HG02610 (cell line): Measurements from ENCODE around the gene GGT6.

Experiments used
- ATAC-seq: cut with Tn5 transposase; IDR thresholded peaks from one replicate; pipeline ENCODE4 v1.9.1; 2021; ENCODE audit warnings: mild to moderate bottlenecking, moderate library complexity; ENCODE audit not compliant: unreplicated experiment

Gene GGT6

DNA sequence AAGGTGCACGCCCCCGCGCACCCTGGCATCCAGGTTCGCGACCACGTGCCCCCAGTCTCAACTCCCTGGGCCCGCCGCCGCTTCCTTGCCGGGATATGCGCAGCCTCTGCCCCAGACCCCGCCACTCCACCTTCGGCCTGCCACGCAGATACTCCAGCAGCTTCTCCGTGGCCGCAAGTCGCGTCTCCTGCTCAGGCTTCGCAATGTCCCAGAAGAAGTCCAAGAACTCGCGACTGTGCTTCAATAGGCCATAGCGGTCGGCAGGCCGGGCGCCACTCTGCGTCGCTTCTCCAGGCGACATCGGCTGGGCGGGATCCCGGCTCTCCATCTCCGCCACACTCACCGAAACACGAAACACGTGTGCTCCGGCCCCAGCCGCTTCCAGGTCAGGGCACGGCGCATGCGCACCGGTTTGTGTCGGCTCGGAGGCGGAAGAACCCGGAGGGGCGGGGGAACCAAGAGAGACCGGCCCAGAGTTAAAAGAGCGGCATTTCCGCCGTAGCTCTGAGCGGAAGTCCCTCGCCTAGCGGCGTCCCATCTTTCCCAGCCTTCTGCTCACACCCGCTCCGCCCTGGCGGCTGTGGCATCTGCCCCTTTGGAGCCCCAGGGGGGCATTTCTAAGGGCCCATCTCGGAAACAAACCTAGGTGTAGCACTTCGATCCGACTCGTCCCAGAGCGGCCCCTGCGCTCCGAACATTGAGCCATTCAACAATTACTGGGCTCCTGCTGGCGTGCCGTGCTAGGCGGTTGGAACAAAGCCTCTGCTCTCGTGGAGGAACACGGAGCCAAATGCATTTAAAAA is 5.2 kb downstream of the GGT6 start, which contains the start of gene MYBBP1A:
Gene MYBBP1A (minus strand): TSS at position 388 of the 803 bp plus-strand sequence. CDS start 60 bp downstream, at position 328.
- ATAC-seq = peak; percentile 83

DNA sequence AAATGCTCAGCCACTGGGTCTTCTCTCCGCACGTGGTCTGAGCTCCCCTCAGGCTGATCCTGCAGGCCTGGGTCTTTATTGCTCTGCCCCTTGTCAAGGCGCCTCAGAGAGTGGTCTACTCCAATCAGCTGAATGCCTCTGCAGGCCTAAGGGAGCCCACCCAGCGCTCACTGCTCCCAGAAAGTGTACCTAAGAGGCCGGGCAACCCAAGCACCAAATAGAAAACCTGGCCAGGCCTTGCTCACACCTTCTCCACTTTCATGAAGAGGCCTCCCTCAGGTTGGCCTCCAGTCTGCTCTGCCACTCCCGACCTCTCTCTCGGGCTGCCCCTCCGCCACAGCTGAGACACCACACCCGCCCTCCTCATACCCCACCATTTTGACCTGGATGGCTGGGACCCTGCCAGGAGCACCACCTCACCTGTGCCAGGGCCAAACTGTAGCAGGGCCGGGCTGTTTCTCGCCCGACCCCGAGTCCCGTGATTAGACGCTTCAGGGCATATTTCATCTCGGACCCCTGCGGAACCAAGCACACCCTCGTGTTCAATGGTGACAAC is 5.9 kb downstream of the GGT6 start:
- ATAC-seq = no peak

DNA sequence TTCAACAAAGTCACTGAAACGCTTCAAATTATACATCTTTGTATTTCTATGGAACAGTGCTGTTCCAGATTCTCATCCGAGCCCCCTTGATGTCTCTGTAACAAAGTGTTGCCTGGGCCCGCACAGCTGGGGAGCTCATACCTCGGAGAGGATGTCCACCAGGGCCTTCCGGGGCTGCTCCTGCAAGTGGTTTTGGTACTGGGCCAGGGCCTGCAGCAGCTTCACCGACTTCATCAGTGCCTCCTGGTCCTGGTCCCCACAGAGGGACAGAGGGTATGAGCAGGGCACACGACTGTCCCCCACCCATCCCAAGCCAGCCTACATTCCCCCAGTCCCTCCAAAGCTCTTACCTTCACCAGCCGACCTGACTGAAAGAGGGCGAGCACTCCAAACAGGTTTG is 6.7 kb downstream of the GGT6 start:
- no peak for ATAC-seq

DNA sequence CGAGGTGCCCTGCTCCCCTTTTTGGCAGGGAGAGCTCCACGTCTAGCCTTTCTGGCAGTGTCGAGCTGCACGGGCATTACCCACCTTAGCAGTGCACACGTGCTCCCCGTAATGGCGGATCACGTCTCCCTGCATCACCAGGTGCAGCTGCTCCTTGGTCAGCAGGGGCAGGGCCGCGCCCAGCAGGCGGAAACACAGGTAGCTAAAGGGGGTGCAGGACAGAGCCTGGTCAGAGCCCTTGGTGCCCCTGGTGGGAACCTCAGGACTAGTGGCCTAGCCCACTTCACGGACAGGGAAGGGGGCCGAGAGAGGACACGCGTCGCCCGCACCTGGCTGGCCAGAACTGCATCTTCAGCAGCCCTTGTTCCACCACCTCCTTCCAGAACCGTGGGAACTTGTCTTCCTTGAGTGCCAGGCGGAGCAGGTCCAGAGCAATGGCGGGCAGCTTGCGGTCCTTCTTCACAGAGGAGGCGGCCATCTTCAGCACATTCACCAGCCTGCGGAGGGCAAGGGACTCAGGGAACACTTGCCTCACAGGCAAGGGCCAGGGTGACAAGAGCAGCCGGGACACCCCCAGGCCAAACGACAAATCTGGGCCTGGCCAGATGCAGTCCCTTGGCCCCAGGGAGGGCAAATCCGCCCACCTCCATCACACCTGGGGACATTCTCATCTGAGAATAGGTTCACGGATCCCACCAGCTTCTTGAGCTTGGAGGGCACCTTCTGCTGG is 8.4 kb downstream of the GGT6 start:
- no peak for ATAC-seq

DNA sequence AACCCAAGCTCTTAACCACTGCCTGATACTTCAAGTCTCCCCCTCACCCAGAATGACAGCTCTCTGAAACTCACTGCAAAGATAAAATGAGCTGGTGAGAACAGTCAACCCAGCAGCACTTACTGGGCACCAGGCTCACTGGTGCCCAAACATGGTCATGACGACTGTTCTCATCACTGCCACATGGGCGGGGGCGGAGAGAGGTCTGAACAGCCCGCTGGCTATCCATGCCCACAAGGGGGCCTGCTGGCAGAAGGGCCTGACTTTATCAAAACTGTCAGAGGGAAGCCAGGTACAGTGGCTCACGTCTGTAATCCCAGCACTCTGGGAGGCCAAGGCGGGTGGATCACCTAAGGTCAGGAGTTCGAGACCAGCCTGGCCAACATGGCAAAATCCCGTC is 9.2 kb downstream of the GGT6 start:
- no peak for ATAC-seq

DNA sequence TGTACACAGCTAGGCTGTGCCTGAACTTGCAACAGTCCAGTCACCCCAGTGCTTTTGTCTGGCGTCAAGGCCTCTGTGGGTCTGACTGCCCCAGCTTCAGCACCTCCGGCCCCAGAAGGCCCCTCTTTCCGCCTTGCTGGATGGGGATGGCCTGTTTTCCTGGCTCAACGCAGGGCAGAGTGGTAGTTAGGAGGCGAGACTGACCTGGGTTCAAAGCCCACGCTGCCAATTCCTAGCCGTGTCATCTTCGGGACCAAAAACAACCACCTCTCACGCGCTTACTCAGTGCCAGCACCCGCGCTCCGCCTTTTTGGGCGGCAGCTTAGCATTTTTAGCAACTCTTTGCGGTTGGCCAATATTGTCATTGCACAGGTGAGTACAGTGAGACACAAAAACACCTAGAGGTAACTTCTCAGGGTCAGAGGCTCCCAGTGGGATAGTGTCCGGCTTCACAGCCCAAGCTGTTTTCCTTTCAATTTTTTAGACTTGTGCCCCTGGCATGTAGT is 9.8 kb downstream of the GGT6 start:
- no peak for ATAC-seq

DNA sequence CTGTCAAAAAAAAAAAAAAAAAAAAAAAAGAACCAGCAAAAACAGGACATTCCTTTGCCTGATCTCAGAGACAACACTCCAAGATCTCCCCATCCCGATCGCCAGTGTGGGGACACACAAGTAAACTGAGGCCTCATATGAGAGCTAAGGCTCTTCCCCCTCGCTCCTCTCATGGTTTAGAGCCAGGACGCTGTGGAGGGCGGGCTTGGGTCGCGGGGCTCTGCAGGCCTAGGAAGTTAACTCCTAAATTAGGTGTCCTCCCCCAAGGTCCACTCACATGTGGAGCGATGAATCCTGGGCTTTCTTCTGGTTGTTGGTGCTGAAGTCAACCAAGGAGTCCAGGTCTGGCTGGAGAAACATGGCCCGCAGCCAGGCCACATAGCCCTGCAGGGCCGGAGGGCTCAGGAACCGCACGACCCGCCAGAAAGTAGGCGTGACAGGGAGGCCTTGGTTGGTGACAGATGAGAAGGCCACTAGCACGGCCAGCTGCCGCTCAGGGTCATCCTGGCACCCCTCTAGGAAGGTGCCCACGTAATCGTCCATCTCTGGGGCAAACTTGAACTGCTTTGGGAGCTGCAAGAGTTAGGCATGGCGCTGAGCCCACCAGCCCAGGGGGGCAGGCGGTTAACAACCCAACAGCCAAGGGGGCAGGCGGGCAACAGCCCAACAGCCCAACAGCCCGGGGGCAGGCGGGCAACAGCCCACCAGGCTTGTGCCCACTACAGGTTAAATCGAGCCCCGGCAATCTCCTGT is 10.4 kb downstream of the GGT6 start:
- ATAC-seq = no peak

DNA sequence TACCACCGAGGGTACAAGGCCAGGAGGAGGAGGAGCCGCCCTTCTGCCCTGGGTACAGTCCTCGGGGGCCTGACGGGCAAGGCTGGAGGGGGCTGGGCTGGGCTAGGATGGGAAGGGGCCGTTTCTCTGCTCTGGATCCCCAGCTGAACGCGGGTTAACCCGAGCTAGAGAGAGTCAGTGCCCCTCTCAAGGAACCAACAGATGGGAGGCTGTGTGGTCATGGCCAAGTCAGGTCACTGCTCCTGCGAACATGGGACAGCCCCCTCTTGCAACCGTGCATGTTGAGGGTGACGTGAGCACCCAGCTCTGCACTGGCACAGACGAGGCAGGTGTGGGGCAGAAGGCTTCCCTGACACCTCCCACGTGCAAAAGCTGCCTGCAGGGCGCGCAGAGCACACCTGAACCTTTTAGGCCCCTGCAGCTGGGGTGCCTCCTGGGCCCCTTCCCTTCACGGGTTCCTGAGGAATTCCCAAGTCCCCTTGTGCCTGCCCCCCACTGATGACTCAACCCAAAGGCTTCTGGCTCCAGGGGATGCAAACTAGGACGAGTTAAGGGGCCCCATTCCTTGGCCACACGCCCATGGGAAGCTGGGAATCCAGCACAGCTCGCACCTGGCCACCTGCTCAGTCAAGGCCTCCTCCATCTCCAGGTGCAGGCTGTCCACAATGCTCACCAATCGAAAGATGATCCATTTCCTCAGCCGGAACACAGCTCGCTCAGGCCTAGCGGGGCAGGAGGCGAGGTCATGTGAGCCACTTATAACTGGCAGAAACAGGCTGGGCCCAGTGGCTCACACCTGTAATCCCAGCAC is 11.5 kb downstream of the GGT6 start:
- no peak for ATAC-seq

DNA sequence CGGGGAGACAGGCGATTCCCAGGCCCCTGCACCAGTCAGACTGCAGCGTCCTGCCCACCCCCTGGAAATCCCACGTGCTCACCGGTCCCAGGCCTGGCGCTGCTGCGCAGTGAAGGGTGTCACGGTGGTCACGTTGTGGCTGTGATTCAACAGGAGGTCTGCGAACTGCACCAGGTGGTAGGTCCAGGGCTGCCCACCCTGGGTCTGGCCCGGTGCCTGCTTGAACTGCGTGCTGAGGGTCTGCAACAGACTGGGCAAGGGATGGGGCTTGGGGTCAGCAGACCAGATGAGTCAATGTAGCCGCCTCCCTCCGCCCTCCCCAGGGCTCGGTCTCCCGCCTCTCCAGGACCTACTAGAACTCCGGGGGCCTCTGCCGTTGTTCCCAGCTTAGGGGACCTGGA is 12.3 kb downstream of the GGT6 start:
- no peak for ATAC-seq

DNA sequence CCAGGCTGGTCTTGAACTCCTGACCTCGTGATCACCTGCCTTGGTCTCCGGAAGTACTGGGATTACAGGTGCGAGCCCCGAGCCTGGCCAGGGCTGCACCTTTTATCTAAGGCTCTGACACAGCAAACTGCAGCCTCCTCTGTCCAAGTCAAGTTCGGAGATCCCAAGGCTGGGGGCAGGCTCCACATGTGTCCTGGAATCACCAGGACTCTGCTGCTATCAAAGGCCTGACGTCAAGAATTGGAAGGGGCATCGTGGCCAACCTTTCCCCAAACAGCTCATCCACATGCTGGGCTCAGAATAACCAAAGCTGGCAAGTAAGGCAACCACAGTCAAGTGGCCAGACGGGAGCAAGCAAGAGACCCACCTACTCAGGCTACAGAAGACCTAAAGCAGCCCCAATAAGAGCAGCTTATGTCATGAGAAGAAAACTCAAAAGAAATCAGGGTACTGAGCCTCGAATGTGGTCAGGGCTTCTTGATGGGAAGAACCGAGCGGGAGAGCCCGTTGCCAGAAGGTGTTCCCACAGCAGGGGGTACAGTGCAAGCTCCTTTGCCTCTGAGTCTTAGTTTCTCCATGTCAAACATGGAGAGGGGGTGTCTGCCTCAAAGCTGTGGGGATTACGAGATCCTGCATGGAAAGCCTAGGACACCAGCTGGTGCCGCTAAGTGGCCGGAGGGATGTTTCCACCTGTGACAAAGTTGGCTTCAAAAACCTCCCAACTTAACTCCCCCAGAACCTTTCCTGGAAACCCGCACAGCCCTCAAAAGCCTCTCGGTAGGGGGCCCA is 13.1 kb downstream of the GGT6 start:
- no peak for ATAC-seq

DNA sequence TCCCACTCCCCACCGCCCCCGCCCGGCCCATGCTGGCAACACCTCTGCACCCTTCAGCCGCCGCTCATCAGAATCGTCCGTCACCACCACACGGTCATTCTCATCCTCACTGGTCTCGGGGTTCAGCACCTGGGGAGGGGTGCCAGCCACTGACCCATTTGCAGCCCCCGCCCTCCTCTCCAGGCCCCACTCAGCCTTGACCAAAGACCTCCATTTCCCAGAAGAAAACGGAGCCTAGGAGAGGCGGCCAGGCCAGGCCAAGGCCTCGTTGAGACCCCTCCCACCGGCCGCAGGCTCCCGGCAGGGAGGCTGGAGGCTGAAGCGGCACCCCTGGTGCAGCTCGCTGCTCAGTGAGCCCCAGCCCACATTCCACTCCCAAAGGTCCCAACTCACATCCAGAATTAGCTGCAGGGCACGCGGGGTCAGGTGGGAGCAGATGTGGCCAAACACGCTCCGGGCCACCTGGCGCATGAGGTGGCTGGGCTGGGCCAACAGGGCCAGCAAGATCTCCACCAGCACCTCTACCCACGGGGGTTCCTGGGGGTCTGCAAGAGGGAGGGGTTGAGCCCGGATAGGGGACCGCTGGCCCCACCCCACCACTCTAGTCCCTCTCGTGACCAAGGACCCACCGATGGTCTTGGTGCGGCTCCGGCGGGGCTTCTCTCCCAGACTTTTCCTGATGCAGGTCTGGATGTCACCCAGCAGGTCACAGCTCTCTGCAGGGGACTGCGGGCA is 15.0 kb downstream of the GGT6 start:
- no peak for ATAC-seq

DNA sequence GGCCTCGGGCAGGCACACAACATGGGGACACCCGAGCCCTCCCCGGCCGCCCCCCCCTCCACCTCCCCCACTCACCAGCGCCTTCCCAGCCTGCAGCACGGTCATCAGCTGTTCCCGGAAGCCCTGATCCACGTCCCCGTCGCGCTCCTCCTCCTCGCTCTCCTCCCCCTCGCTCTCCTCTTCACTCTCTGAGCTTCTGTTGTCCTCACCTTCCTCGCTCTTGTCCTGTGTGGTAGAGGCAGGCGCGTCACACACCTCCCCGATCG is 15.5 kb downstream of the GGT6 start:
- no peak for ATAC-seq

DNA sequence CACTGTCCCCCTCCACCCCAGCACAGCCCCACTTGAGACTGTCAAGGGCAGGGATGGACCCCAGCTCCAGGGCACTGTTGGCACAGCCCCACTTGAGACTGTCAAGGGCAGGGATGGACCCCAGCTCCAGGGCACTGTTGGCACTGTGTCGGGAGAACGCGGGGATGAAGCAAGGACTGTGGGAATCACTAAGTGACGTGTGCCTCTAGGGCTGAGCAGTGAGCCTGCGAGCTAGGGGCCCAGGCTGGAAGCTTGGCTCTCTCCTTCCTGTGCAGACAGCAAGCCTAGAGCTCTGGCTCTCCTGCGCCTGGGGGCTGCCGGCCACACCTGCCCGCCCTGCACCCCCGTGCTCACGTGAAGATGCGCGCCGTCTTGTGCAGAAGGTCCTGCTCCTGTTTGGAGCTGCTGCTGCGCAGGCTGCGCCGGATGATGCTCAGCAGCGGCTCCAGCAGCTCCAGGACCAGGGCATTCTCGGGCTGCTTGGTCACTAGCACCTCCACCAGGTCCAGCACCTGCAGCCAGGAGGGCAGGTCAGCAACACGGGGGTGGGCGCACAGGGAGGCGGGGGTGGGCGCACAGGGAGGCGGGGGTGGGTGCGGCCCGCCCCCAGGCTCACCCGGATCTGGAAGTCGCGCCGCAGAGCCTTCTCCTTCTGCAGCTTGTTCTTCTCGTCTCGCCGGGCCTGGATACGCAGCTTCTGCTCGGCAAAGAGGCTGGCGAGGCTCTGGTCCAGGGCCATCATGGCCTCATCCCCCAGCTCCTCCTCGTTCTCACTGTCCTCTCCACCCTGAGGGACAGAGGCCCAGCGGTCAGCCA is 16.0 kb downstream of the GGT6 start:
- ATAC-seq = no peak

DNA sequence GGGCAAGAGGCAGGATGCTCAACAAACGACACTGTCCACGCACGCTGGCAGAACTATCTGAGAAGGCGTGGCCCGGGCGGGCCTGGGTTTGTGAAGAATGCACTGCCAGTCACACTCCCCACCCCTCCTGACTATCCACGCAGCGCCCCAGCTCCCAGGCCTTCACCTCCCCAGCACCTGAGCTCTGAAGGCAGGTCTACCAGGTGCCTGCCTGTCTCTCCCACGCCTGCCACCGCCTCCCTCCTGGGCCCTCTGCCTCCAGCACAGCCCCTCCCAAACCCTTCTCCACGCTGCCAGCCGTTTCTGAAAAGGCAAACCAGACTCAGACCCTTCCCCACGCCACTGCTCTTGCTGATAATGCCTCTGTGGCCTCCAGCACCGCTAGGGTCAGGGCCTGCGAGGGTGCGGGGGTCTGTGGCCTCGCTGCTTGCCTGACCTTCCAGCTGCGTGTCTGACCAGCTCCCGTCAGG is 16.8 kb downstream of the GGT6 start:
- ATAC-seq = no peak

DNA sequence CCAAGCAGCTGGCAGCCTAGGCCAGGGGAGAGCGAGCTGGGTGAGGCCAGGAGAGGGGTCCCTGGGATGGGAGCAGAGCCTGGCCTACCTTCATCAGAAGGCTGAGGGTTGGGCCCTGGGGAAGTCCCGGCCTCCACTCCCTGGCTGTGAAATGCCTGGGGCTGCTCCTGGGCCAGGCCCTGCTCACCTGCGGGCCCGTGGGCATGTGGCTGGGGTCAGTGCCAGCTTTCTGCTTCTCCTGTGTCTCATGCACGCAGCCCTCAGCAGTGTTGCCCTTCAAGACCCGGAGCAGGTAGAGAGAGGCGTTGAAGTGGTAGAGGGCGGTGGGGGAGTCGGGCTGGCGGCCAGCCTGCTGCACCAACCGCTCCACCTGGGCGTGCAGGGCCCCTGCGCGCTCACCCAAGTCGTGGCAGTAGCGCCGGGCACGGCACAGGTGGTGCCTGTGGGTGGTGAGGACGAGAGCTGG is 17.6 kb downstream of the GGT6 start:
- no peak for ATAC-seq

DNA sequence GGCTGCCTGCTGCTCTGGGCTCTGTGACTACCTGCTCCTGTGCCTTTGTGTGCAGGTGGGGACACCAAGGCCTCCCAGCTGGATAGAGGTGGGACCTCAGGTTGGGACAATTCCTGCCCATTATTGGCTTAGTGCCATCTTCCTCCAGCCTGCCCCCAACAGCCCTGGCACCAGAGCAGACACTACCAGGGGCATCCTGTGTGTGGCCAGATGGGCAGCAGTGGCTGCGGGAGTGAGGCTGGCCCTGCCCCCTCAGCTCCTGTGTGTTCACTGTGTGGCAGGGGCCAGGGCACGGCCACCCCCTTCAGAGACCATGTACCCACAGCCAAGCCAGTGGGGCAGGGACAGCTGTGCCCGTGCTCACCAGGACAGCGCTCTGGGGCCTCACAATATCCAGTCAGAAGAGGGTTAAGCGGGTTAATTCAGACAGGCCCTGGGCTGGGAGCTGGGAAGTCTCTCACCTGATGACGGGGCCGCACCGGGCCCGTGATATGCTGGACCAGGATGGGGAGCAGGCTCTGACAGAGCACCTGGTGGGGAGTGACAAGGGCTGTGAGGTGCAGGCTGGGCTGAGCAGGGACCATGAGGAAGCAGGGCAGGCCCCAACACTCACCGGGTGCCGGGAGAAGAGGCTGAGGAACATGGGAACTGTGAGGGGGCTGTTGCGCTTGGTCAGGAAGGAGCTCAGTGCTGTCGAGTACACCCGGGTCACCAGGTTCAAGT is 18.2 kb downstream of the GGT6 start:
- ATAC-seq = no peak

DNA sequence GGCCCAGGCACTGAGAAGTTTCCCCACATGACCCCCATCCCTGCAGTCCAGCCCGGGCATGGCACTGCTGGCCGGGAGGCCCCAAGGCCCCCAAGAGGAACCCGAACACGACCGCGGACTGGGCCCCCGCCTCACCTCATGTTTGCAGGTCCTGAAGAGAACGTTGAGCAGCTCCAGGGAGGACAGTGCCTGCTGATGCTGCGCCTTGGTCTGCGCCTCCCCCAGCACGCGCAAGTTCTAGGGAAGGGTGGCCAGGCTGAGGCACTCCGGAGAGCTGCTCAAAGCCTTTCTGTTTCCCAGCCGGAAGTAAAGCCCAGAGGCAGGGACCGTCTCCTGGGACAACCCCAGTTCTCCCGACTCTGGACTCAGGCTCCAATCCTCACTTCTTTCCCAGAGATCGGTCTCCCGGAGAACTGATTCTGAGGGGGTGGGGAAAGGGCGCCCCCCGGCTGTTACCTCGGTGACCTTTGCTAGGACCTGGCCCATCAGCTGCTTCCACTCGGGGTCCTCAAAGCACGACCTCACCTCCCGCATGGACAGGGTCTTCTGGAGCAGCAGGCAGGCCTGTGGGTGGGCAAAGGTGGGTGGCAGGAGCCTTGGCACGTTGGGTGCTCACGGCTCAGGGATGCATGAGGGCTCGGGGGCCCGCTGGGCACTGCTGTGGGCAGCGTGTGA is 18.9 kb downstream of the GGT6 start:
- no peak for ATAC-seq
